IPS-20b (cell line): ENCODE results near the gene REC8.

ENCODE experiments used
- H3K27ac ChIP-seq: one replicate; pipeline ENCODE4 v1.5.1; 2013; ENCODE audit warnings: low read length
- H3K27me3 ChIP-seq: 2 replicates; pipeline ENCODE4 v1.6.1; 2013; ENCODE audit warnings: mild to moderate bottlenecking, low read length, inconsistent platforms; ENCODE audit not compliant: insufficient read depth
- H3K36me3 ChIP-seq: 2 replicates; pipeline ENCODE4 v1.6.1; 2013; ENCODE audit warnings: low read depth, mild to moderate bottlenecking, inconsistent platforms, low read length, moderate library complexity; ENCODE audit not compliant: insufficient read depth
- H3K4me1 ChIP-seq: 2 replicates; pipeline ENCODE4 v1.6.1; 2013; ENCODE audit warnings: mild to moderate bottlenecking, control low read depth, inconsistent platforms, low read length, moderate library complexity; ENCODE audit not compliant: insufficient read depth
- H3K4me3 ChIP-seq: 2 replicates; pipeline ENCODE4 v1.5.1; 2013; ENCODE audit warnings: mild to moderate bottlenecking, low read length, inconsistent platforms
- H3K9ac ChIP-seq: 2 replicates; pipeline ENCODE4 v1.6.1; 2013; ENCODE audit warnings: low read depth, mild to moderate bottlenecking, inconsistent platforms, low read length, moderate library complexity
- H3K9me3 ChIP-seq: 2 replicates; pipeline ENCODE4 v1.6.1; 2013; ENCODE audit warnings: mild to moderate bottlenecking, low read depth, low read length, inconsistent platforms; ENCODE audit not compliant: insufficient read depth

Gene REC8

DNA sequence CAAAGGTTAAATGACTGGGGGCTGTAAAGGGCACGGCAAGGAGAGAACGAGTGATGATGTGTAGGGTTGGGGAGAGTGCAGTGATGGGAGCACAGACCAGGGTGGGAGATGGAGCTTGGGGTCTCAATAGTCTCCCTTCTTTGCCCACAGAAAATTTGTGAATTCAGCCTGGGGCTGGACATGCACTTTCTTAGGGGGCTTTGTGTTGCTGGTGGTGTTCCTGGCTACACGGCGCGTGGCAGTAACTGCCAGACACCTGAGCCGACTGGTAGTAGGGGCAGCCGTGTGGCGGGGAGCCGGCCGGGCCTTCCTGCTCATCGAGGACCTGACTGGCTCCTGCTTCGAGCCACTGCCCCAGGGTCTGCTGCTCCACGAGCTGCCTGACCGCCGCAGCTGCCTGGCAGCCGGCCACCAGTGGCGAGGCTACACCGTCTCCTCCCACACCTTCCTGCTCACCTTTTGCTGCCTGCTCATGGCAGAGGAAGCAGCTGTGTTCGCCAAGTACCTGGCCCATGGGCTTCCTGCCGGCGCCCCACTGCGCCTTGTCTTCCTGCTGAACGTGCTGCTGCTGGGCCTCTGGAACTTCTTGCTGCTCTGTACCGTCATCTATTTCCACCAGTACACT lies 39.7 kb upstream of the REC8 start:
- Histone ChIP-seq H3K9me3 (no peaks in the 10 kb centered on the region), H3K4me1 (peaks cover 11% of the 10 kb centered on the region), H3K36me3 (no peaks in the 10 kb centered on the region), H3K4me3 (no peak overlapping the region), H3K9ac (no peak overlapping the region), H3K27me3 (no peaks in the 10 kb centered on the region), H3K27ac (no peak overlapping the region)

DNA sequence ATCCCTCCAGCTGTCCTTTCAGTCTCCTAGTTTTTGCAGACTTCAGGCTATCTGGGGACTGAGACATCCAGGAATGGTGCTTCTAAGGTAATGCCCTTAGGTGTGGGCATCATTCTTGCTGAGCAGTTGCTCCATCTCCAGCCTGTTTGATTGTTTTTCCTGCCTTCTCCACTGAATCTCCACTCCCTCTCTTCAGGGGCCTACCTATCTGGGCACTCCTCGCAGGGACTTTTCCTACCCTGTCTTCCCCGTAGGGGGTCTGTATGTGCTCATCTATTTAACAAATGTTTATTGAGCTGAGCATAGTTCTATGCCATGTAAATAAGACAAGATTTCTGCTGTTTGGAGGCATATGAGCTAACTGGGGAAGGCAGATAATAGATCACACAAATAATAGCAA lies 38.9 kb upstream of the REC8 start:
- no peak overlapping the region for H3K9ac ChIP-seq
- no peaks in the 10 kb centered on the region for H3K9me3 ChIP-seq
- H3K27me3 ChIP-seq: no peaks in the 10 kb centered on the region
- H3K36me3 ChIP-seq: peaks cover 6% of the 10 kb centered on the region
- H3K4me1 ChIP-seq: peaks cover 15% of the 10 kb centered on the region
- H3K4me3 ChIP-seq: no peak overlapping the region
- H3K27ac ChIP-seq: no peak overlapping the region

- H3K4me3 ChIP-seq: no peak overlapping the region
- no peaks in the 10 kb centered on the region for H3K27me3 ChIP-seq
- peaks cover 13% of the 10 kb centered on the region for H3K36me3 ChIP-seq
- H3K4me1 ChIP-seq: peaks cover 15% of the 10 kb centered on the region
- H3K27ac ChIP-seq: no peak overlapping the region
- no peak overlapping the region for H3K9ac ChIP-seq
- H3K9me3 ChIP-seq: no peaks in the 10 kb centered on the region
Measured at GRCh38 chr14:24133735-24134134, 38.1 kb upstream of the REC8 start.

- Histone ChIP-seq H3K4me3 (peak overlapping the region; percentile 78), H3K9me3 (no peaks in the 10 kb centered on the region), H3K36me3 (peaks cover 25% of the 10 kb centered on the region), H3K9ac (peak overlapping the region; percentile 67; the same call in 1 of the 2 replicates), H3K27ac (no peak overlapping the region), H3K4me1 (peaks cover 15% of the 10 kb centered on the region), H3K27me3 (no peaks in the 10 kb centered on the region)
Measured at GRCh38 chr14:24135584-24135833, 36.4 kb upstream of the REC8 start.

DNA sequence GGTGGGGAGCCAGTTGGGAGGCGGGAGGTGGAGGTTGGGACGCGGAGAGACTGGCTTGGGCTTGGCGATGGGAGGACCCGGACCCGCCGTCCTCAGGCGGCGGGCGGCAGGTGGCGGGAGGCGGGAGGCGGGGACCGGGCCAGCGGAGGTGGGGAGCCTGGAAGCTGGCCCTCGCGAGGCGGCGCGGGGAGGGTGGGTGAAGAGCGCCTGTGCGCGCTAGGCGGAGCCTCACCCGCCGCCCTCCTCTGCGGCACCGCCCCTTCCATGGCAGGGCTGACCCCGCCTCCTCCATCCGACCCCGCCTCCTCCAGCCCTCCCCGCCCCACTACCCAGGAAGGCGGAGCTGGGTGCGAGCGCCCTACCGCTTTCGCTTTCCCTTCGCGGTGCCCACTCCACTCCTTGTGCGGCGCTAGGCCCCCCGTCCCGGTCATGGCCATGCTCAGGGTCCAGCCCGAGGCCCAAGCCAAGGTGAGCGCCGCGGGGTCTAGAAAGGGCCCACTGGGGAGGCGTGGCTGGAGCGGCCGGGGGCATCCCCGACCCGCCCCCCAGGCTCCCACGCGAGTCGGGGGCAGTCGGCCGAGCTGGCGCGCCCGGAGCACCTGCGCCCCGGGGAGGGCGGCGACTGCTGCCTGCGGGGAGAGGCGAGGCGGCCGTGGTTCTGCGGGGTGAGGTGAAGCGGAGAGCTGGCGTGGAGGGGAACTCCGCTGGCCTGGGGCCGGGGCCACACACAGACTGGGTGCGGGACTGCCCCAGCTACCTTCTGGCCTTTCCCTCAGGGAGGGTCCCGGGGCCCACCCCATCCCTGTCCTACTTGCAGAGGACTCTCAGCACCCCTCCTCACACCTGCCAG lies 35.8 kb upstream of the REC8 start, which contains the start of gene PSME1:
TSS of gene PSME1 (plus strand) at position 361 of the 850 bp plus-strand sequence. CDS start at position 430, 69 bp downstream.
- Histone ChIP-seq H3K4me3 (peak within 1 kb of the TSS; percentile 78), H3K27ac (no peak within 1 kb of the TSS), H3K9ac (peak within 1 kb of the TSS; percentile 67; the same call in 1 of the 2 replicates), H3K27me3 (no peaks in the 10 kb centered on the region), H3K4me1 (peaks cover 15% of the 10 kb centered on the region), H3K36me3 (peaks cover 25% of the 10 kb centered on the region), H3K9me3 (no peaks in the 10 kb centered on the region)

GRCh38 chr14:24136684-24137528 lies 35.0 kb upstream of the REC8 start:
- Histone ChIP-seq H3K4me3 (peak overlapping the region; percentile 78), H3K9me3 (no peaks in the 10 kb centered on the region), H3K4me1 (peaks cover 15% of the 10 kb centered on the region), H3K27me3 (no peaks in the 10 kb centered on the region), H3K27ac (no peak overlapping the region), H3K36me3 (peaks cover 25% of the 10 kb centered on the region), H3K9ac (peak overlapping the region; percentile 64; the same call in 1 of the 2 replicates)

- H3K9ac ChIP-seq: no peak overlapping the region
- no peak overlapping the region for H3K4me3 ChIP-seq
Measured at GRCh38 chr14:24137529-24138395, 34.1 kb upstream of the REC8 start.

GRCh38 chr14:24138396-24139271 lies 33.2 kb upstream of the REC8 start:
- H3K4me1 ChIP-seq: peaks cover 18% of the 10 kb centered on the region
- peaks cover 32% of the 10 kb centered on the region for H3K36me3 ChIP-seq
- no peak overlapping the region for H3K4me3 ChIP-seq
- no peaks in the 10 kb centered on the region for H3K27me3 ChIP-seq
- H3K9ac ChIP-seq: no peak overlapping the region
- H3K9me3 ChIP-seq: no peaks in the 10 kb centered on the region
- no peak overlapping the region for H3K27ac ChIP-seq

More at GRCh38 chr14:24137529-24138395, 34.1 kb upstream of the REC8 start:
- H3K4me1 ChIP-seq: peaks cover 18% of the 10 kb centered on the region
- H3K27ac ChIP-seq: no peak overlapping the region
- H3K9me3 ChIP-seq: no peaks in the 10 kb centered on the region
- peaks cover 25% of the 10 kb centered on the region for H3K36me3 ChIP-seq
- H3K27me3 ChIP-seq: no peaks in the 10 kb centered on the region

DNA sequence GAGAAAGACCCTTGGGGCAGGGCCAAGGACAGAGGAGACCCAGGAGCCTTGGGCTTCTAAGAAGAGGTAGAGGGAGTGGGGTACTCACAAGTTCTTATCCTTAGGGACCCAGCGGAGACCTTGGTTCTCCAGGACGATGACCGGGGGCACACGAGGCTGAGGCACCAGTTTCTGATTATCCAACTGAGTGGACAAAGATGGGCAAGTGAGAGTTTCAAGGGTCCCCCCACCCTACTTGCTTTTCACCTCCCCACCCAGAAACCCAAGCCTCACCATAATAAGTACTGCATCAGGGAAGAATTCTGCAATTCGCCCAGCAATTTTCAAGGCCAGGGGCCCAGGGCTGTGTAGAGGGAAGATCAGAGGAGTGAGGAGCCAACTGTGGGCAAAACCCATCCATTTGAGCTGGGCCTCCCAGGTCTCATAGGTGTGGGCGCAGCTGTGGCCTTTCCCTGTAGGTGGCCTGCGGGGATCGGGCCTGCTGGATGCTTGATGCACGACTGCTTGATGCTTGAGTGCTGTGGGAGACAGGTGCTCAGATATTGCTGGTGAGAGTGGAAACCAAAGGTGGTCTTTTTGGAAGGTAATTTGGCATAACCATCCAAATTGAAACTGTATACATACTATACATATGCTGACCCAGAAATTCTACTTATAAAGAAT lies 32.5 kb upstream of the REC8 start:
- Histone ChIP-seq H3K4me3 (peak overlapping the region; percentile 99), H3K27me3 (no peaks in the 10 kb centered on the region), H3K36me3 (peaks cover 39% of the 10 kb centered on the region), H3K27ac (no peak overlapping the region), H3K9ac (no peak overlapping the region), H3K9me3 (no peaks in the 10 kb centered on the region), H3K4me1 (peaks cover 18% of the 10 kb centered on the region)
